Amniotic epithelial cell (primary cell): ENCODE data around the gene FOXO4.

Experiments used
- DNase-seq: peaks from one replicate; pipeline ENCODE4 v3.0.0-alpha.2; 2010; ENCODE audit warnings: low read depth

FOXO4 gene

DNA sequence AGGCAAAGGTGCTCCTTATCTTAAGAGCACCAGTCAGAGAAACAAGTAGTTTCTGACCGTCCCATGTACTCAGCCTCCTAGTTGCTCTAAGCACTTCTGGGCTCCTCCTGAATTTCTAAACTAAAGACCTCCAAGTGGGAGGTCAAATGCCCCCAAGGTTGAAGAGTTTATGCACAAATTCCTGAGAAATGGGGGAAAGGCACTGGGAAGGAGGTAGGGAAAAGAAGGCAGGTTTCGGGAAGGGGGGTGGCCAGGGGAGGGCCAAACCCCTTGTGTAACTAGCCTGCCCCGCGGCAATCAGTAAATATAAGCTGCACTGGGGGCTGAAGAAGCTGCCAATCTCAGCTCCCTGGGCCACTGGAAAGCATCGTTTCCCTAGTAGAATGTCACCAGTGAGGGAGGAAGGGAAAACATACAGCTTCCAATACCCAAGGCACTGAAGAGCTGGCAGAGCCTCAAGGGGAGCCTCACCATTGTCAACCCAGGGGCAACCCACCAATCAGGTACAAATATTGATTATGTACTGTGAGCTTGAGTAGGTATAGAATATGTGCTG lies 3.4 kb downstream of the FOXO4 start:
- no peak for DNase-seq

DNA sequence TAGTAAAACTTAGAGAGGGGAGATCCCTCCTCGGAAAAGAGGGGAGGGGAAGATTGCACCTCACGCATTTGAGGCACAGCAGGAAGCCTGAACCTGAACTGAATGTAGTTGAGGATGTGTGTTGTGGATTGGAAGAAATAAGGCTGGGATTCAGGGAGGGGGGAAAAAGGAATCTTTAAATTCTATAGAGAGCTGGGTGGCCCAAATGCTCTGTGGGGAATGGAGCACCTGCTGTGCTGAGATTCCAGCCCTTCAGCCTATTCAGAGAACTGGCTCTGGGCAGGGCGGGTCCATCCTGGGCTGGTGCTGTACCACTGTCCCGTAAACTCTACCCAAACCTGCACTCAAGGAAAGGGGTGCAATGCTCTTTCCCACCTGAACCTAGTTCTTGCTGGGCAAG lies 4.1 kb downstream of the FOXO4 start:
- no peak for DNase-seq

DNA sequence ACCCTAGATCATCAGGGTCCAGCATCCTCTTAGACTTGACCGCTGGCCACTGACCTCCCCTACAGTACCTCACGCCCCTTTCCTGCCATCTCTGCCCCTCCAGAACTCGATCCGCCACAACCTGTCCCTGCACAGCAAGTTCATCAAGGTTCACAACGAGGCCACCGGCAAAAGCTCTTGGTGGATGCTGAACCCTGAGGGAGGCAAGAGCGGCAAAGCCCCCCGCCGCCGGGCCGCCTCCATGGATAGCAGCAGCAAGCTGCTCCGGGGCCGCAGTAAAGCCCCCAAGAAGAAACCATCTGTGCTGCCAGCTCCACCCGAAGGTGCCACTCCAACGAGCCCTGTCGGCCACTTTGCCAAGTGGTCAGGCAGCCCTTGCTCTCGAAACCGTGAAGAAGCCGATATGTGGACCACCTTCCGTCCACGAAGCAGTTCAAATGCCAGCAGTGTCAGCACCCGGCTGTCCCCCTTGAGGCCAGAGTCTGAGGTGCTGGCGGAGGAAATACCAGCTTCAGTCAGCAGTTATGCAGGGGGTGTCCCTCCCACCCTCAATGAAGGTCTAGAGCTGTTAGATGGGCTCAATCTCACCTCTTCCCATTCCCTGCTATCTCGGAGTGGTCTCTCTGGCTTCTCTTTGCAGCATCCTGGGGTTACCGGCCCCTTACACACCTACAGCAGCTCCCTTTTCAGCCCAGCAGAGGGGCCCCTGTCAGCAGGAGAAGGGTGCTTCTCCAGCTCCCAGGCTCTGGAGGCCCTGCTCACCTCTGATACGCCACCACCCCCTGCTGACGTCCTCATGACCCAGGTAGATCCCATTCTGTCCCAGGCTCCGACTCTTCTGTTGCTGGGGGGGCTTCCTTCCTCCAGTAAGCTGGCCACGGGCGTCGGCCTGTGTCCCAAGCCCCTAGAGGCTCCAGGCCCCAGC lies 5.2 kb downstream of the FOXO4 start:
- DNase-seq = no peak

DNA sequence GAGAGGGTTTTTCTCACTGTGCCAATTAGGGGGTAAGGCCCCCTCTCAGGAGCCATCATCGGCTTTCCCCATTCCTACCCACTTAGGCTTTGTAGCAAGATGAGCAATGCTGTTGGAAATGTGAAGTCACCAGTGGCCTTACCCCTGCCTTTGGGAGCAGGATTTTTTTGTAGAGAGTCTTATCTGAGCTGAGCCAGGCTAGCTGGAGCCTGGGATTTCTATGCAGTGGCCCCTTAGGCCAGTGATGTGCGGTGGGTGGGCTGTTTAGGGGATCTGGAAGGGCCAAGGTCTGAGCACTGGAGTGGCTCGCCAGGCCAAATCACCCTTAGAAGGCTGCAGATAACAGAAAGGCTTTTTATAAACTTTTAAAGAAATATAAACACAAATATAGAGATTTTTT lies 6.6 kb downstream of the FOXO4 start:
- DNase-seq = no peak

DNA sequence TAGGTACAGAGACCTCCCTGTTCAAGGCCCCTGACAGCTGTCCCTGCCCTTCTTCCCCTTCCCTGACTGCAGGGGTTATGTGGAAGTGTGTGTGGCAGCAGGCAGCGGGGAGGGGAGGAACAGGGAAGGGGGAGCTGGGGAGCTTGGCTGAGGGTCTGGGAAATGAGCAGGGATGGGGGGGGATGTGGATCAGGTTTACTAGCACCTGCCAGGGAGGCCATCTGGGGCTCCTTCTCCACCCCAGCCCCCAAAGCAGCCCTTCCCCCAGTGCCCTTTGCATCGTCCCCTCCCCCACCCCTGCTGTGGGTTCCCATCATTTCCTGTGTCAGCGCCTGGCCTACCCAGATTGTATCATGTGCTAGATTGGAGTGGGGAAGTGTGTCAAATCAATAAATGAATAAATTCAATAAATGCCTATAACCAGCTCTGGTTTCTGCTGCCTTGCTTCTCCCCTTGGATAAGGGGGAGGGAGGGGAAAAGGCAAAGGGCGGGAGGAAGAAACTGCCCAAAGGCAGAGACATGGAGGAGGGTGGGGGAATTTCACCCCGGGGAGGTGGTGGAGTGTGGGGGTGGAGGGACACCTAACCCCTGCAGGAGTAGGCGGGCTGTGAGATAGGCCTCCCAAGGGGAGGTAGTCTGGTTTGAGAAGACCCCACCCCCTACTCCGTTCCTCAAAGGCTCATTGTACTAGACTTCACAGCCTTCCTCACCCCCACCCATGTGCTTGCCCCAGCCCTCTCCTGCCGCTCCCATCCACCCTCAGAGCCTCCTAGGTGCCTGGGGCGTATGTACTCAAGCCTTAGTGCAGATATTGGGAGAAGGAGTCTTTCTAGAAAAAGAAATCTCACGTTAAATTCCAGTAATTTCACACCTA lies 7.7 kb downstream of the FOXO4 start:
- DNase-seq = no peak

DNA sequence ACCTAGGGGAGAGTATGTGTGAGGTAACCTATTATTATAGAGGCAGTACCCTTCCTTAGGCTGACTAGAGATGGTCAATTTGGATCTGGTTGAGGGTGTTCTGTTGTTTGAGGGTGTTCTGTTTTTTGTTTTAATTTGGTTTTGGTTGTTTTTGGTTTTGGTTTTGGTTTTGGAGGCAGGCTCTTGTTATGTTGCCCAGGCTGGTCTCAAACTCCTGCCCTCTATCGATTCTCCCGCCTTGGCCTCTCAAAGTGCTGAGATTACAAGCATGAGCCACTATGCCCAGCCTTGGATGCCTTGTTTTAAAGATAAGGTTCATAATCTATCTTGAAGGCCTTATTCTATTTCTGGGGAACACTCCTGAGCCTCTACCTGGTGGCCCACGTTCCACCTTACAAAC lies 10.0 kb downstream of the FOXO4 start:
- DNase-seq = no peak

DNA sequence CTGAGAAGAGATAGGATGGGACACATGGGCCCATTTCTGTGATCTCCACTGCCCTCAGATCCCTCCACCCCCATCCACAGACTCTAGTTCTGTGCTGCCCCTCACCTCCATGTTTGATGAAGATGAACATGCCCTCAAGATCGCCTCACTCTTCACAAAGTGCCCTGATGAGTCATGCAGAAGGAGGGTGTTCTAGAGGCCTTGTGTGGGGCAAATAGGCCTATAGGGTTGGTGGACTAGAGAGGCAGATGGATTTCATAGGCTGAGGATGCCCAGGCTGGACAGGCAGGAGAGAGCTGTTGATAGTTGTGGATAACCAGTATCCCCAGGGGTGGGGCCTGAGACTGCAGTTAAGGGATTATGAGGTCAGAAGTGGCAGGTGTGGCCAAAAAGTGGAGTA lies 10.8 kb downstream of the FOXO4 start, which contains the start of gene CXorf65:
CXorf65 (minus strand) TSS at position 314 of the 400 bp plus-strand sequence; CDS start at position 130, 184 bp downstream.
- DNase-seq = no peak

DNA sequence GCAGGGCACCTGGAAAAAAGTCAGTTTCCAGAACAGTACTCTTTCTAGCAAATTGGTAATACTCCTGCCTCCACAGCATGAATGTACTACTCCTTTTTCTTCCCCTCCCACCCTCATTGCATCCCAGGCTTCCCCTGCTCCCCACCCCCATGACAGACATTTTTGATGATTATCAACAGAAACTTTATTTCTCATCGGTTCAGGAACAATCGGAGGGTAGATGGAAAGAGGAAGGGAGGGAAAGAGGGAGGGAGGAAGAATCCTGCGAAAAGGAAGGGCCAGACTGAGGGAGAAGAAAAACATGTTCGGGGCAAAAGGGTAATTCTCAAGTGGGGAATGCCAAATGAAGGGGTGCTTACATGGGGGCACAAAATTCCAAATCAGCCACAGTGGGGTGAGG lies 11.6 kb downstream of the FOXO4 start:
- no peak for DNase-seq

DNA sequence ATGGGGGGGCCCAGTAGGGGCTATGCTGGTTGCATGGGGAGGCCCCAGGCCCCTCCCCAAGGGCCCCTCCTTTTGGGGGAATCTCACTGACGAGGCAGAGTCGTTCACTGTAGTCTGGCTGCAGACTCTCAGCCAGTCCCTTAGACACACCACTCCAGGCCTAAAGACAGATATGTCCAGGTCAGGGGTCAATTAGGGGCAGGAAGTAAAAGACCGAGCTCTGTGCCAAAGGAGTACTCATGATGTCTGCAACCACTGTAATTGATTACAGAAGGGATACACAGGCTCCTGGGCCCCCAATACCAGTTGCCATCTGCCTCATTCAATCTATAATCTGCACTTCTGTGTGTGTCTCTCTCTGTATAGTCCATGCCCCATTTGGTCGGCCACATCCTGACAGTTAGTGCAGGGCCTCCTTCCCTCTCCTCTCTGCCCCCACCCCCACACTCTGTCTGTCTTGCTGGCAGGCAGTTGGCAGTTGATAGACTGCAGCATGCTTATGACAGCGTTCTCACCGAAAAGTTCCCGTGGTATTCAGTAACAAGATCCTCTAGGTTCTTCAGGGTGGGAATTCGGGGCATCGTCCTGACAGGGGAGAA lies 12.2 kb downstream of the FOXO4 start:
- no peak for DNase-seq

DNA sequence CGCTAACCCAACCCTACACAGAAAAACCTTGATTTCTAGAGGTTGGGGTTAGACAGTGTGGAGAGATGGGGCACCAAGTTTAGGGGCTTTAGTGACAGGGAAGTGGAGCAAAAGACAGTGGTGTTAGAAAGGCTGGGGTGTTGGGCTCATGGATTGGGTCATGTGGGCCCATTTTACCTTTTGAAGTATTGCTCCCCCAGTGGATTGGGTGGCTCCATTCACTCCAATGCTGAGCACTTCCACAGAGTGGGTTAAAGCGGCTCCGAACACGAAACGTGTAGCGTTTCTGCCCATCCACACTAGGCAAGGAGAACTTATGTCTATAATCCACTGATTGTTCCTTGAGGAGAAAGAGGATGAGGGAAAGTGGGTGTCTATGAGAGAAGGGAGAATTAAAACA lies 13.4 kb downstream of the FOXO4 start:
- no peak for DNase-seq

DNA sequence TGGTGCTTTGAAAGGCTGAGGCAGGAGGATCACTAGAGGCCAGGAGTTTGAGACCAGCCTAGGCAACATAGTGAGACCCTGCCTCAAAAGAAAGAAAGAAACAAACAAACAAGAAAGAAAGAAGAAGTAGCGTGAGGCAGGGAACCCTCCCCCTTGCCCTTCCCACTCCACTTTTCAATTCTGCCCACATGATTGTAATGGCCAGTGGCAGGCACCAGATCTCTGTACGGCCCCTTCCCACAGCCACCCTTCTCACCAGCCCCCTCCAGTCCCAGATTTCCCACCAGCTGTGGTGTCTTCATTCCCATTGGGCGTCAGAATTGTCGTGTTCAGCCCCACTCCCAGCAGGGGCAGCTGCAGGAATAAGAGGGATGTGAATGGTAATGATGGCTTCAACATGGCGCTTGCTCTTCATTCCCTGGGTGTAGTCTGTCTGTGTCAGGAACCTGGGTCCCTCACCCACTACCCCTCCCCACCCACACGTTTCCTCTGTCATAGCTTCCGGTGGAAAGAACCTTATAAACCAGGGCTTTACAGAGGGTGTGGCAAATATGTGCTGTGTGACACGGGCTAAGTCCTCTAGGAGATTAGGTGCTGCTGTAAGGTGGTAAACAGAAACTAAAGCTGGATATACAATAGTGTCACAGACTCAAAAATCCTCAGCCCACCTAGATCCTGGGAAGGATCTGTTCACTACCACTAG lies 15.6 kb downstream of the FOXO4 start, which contains the start of gene IL2RG:
IL2RG (minus strand) TSS at position 437 of the 703 bp plus-strand sequence; CDS start at position 399, 38 bp downstream.
- DNase-seq = no peak

DNA sequence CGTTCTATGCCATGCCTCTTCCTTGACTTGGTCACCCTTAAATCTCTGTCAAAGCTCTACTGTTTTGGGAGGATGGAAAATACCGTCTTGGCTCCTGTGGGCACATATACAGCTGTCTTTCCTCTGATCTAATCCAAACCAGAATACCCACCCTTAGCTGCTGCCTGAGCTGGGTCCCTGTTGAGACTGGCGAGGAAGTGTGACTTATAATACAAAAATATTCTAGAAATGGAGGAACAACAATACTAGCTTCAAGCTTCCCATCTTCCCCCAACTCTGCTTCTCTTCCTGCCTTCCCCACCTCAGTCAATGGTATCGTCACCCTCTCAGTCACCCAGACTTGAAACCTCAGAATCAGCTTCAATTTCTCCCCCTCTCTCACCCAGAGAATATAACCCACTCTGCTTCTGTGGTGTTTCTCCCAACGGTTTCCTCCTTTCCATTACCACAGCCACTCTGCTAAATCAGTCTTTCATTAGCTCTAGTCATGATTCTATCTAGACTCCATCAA lies 16.3 kb downstream of the FOXO4 start:
- DNase-seq = no peak

DNA sequence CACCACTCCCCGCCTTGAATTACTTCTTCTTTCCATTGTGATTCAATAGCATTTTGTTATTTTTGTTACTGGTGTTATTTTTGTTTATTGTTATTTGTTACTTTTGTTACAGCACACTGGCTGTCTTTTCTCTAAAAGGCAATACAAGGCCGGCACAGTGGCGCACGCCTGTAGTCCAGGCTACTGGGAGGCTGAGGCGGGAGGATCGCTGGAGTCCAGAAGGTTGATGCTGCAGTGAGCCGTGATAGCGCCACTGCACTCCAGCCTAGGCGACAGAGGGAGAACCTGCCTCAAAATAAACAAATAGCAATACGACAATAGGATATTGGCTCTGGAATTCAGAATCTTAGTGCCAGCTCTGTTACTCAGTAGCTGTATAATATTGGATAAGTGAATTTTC lies 21.7 kb downstream of the FOXO4 start:
- no peak for DNase-seq

DNA sequence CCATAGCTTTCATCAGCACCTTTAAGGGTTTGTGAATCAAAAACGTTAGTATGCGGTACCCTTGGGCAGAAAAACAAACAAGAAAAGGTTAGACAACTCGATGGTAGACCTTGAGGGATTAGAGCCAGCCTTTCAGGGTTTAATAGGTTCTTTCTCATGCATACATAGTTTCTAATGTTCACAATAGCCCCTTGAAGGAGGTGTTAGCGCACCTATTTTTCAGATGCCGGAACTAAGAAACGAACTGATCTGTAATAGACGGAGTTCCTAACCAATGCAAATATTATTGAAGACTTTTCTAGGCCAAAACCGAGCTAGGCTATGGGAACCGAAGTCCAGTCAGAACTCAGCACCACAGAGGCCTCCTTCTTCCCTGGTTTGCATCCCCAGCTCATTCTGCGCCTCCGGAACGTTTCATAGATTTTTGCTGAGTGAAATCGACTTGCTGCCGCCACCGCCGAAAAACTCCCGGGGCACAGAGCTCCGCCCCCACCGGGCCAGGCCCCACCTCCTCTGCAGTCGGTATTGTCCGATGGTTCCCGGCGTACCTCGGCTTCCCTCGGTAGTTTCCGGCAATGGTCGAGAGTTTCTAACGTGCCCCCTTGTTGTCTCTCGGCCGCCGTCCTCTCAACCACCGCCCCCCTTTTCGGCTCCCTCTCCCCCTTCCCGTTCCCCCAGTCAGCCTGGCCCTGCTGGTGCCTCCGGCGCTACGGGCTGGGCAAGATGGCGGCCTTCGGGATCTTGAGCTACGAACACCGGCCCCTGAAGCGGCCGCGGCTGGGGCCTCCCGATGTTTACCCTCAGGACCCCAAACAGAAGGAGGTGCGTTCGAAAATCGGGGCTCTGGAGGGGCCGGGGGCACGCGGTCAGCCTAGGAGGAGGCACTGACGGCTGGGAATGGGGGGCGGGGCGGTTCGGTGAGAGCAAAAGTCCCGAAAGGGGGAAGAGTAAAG lies 22.7 kb downstream of the FOXO4 start, which contains the start of gene MED12:
MED12 (plus strand) TSS at position 565 of the 953 bp plus-strand sequence; CDS start at position 724, 159 bp downstream.
- peak; percentile 75 for DNase-seq

DNA sequence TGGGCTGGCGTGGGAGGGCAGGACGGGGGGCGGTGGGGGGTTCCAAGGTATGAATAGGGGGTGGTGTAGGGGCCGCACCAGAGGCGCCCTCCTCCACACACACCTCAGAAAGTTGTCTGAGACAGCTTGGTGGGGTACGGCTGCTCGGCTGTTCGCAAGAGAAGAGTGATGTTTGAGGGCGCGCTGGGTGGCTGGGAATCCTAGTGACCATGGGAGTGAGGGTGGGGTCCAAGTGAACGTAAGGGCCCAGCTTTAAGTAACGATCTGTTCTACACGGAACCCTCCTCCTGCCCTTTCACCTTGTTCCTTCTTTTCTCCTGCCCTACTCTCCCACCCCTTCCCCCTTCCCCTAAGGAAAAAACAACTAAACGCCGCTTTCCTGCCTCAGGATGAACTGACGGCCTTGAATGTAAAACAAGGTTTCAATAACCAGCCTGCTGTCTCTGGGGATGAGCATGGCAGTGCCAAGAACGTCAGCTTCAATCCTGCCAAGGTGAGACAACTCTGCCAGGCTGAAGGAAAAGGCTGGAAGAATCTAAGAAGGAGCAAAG lies 23.4 kb downstream of the FOXO4 start:
- no peak for DNase-seq

DNA sequence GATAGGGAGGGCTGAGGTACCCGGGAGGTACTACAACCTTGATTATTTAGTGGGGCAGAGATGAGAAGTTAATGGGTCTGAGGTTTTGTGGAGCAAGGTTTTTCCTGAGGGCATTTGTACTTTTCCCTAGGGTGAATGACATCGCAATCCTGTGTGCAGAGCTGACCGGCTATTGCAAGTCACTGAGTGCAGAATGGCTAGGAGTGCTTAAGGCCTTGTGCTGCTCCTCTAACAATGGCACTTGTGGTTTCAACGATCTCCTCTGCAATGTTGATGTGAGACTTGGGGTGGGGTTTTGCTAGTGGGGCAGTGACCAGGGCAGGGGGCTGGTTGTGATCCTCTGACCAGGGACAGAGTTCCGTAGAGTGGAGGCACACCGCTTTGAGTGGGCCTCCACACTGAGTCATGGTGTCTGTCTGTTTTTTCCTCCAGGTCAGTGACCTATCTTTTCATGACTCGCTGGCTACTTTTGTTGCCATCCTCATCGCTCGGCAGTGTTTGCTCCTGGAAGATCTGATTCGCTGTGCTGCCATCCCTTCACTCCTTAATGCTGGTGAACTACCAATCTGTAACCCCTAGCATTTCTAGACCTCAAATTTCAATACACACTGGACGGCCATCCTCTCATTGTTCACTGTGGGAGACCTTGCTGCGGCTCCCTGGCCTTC lies 32.6 kb downstream of the FOXO4 start:
- peak; percentile 45 for DNase-seq

DNA sequence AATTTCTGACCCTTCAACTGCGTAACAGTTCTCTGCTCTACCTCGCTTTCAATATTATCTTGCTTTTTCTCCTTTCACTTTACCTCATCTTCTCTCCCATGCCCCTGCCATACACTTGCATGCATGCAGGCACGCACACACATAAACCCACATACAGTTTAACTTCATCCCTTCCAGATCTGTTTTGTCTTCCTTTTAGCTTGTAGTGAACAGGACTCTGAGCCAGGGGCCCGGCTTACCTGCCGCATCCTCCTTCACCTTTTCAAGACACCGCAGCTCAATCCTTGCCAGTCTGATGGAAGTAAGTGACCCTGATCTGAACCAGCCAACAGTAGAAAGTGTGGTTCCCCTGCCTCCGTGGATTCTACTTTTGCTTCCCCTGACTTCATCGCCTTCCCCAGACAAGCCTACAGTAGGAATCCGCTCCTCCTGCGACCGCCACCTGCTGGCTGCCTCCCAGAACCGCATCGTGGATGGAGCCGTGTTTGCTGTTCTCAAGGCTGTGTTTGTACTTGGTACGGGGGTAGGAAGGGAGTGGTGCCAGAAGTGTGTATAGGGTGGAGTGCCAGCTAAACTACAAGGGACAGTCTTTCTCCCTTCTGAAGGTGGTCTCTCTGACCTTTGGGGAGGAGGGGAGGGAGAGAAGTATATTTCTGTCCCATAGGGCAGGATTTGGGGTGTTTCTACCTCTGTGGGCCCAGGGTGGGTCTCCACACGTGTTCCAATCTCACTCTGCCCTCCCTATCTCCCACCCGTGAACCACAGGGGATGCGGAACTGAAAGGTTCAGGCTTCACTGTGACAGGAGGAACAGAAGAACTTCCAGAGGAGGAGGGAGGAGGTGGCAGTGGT lies 33.5 kb downstream of the FOXO4 start:
- peak; percentile 54 for DNase-seq

DNA sequence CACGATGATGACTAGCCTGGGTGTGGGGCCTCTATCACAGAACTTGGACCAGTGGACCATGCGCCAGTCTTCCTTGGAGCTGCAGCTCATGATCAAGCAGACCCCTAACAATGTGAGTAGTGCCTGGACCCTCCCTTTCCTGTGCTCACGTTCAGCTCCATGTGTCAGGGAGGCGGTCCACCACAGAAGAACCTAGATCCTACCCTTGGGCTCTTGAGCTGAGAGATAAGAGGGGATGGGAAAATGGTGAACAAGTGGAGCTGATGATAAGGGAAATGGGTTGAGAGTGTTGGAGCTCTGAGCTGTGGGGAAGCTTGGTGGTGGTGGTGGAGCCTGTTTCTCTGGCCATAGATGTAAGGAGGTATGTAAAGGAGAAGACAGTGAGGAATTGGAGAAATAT lies 35.9 kb downstream of the FOXO4 start:
- DNase-seq = no peak
